NCI-H460 (cell line): ENCODE data around the gene GCLM. TPM values are rescaled to one million over a fixed set of nuclear protein-coding genes. Genes with fewer than 3 reads are reported as not detected.
"Not testable (repeated sequence)": the region's sequence is repeated elsewhere in the genome, so short reads cannot be mapped to it uniquely, and the experiment has no call there.

Experiments used
- DNase-seq: peaks from one replicate; pipeline ENCODE4 v3.0.0-alpha.2; 2016; ENCODE audit warnings: low read depth; ENCODE audit errors: extremely low read depth
- total RNA-seq: library from RNA; depleted of rRNA; stranded (reverse); fragments of >200 nt; shearing (Covaris generic); gene quantifications from 2 replicates; pipeline ENCODE4 v1.2.3, GENCODE V29; 2014

GCLM gene
- total RNA-seq, 1 experiment from 2014 or later: 95.4 TPM

DNA sequence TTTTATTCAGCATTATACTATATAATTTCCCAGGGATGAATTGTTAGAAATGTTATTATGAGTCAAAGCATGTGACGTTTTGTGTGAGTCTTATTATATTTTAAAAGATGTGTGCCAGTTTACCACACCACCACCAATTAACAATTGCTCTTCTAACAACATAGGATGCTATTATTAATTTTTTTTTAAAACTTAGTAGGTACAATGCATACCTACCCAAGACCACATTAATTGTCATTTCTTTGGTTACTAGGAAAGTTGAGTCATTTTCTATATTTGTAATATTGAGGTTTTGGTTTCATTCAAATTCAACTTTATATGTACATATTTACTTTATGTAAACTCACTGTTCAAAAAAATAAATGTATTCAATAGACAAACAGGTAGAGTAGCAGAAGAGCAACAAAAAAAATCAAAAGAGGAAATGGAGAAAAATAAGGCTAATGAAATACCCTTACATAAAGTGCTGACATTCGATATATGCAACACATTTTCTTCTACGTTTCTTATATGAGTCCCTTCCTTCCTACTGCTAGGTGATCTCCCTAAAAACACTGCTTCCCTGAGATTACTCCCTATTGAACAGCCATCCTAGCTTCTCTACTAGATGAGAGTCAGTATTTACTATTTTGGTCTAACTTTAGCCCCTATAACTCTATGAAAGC lies 9.6 kb downstream of the GCLM start:
- no peak for DNase-seq

GRCh38 chr1:93888900-93889299 lies 20.3 kb downstream of the GCLM start:
- no peak for DNase-seq

- no peak for DNase-seq
Measured at GRCh38 chr1:93882269-93882668, 27.0 kb downstream of the GCLM start.

DNA sequence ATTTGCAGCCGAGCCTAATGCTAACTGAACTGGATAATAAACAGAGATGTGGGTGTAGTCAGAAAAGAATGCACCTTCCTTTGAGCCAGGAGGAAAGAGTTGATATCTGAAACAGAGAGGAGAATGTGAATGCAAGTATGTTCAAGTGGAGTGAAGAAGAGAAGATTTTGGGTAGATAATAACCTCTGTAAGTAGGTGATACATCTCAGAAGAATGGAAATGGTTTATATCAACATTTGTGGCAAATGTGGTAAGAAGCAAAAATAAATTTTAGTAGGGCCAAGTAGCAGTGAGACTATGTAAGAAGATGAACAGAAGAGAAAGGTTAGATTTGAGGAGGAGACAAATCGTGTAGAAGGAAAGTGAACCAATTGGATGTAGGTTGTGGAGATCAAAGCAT lies 28.5 kb downstream of the GCLM start:
- no peak for DNase-seq

DNA sequence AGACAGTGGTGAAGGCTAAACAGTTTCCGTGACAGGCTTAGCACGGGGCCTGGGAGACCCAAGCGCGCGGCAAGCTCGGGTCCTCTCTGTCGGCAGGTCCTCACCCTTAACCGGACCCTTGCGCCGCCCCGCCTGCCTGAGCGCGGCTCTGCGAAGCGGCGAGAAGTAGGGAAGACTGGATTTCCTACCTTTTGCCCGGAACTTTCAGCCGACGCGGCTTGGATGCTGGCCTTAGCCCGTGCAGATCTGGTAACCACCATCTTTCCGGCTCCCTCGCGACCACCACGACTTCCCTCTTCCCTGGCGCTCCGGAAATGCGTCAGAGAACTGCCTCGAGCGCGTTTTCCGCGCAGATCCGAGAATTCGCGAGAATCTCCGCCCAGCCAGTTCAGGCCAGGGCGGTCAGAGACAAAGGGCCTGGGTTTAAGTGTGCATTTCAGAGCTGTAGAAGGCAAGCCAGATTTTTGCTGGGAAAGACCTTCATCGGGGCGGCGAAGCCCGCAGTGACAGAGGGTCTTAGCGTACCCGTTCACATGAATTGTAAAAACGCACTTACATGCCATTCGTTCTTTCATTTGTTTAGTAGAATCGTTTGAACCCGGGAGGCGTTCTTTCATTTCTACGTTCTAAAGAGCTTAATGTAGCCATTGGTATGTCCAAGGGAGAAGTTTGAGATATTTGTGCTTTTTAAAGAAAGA lies 30.2 kb downstream of the GCLM start, which contains the start of gene DNTTIP2:
Gene DNTTIP2, minus strand, starts transcription at position 318 of the 698 bp plus-strand sequence. Its CDS starts 58 bp downstream, at position 260.
- DNase-seq: peak; percentile 84

- DNase-seq: peak; percentile 41
Measured at GRCh38 chr1:93878501-93878888, 30.7 kb downstream of the GCLM start.

- DNase-seq: no peak
Measured at GRCh38 chr1:93877529-93877928, 31.7 kb downstream of the GCLM start.

GRCh38 chr1:93876244-93876643 lies 33.0 kb downstream of the GCLM start:
- DNase-seq: no peak

GRCh38 chr1:93874025-93874651 lies 35.1 kb downstream of the GCLM start:
- DNase-seq: peak; percentile 33

DNA sequence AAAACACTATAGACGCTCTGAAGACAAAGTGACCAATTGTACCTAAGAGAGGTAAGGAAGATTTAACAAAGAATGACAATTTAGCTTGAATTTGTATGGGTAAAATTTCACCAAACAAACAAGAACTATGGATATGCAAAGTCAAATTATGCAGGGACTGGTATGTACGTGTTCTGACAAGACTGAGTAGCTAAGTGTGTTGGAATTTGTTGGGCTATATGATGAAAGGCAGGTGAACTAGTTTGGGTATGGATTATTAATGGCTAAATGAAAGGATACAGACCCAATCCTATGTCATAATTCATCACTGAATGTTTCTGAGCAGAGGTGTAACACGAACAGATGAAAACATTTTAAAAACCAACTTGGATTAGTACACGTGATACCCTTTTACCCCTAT lies 37.9 kb downstream of the GCLM start:
- DNase-seq: no peak

DNA sequence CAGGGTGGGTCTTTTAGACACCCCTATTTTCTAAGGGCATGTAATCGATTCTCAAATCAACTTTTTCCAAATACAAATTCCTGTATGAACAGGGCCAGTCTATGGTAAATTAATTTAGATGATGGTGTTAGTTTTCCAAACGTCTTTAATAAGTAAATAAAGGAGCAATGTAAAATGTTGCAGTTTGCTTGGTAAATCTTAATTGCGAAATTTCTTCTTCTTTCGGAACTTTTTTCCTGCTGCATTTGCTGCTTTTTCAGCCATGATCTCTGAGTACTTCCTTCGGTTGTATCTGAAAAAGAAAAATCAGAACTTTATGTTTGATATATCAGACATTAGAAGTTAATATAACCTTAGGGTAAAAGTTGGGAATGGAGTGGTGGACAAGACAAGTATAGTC lies 39.6 kb downstream of the GCLM start:
- DNase-seq: no peak

DNA sequence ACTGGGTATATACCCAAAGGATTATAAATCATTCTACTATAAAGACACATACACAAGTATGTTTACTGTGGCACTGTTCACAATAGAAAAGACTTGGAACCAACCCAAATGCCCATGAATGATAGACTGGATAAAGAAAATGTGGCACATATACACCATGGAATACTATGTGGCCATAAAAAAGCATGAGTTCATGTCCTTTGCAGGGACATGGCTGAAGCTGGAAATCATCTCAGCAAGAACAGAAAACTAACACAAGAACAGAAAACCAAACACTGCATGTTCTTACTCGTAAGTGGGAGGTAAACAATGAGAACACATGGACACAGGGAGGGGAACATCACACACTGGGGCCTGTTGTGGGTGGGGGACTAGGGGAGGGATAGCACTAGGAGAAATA lies 40.7 kb downstream of the GCLM start:
- not testable (repeated sequence) for DNase-seq

DNA sequence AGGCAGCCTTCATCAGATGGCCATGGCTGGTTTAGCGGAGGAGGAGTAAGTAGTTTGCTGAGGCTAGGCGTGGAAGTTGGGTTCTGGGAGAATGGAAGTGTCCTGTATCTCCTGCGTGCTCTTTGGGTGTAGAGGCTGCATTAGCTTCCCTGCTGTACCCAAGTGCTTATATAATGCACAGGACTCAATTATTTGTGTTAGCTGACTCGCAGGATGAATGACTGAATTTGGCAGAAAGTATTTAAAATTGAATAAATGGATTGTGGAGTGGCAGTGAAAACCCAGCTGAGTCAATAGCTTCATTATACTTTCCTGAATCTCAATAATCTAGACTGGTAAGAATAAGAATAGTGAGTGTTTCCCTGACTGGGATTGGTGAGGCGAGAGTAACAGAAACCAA lies 44.0 kb downstream of the GCLM start:
- no peak for DNase-seq

DNA sequence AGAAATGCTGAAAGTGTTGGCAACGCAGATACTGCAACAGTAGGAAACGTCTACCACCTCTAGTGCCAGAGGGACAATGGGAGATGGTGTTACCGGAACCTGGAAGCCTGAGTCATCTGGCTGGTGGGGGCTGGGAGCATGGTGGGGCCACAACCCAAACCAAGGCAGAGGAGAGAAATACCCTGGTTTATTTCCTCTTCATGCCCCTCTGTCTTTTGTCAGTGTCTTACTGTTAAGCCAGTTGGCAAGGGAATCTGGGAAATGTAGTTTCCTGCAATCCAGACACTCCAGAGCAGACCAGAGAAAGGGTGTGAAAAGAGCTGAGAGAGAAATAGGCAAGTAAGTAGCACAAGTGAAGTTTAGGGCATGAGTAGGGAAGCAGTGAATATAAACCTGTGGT lies 45.1 kb downstream of the GCLM start:
- no peak for DNase-seq

GRCh38 chr1:93857653-93858052 lies 51.6 kb downstream of the GCLM start:
- not testable (repeated sequence) for DNase-seq

GRCh38 chr1:93855983-93856382 lies 53.2 kb downstream of the GCLM start:
- DNase-seq: not testable (repeated sequence)

DNA sequence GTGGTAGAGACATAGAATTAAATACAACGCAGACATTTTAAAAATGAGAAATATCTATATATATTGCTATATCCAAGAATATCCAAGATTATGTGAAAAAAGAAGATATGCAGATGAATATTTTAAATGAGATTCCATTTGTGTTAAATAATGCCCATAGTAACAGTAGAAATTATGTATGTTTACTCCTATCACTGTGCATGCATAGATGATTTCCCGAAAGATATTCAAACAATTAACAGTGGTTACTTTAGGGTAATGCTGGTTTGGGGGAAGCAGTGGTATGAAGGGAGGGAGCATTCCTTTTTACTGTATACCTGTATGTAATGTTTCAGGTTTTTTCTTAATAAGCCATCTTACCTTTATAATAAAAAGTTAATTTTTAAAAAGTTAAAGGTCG lies 55.3 kb downstream of the GCLM start:
- DNase-seq: no peak

GRCh38 chr1:93851878-93852277 lies 57.4 kb downstream of the GCLM start:
- DNase-seq: no peak

DNA sequence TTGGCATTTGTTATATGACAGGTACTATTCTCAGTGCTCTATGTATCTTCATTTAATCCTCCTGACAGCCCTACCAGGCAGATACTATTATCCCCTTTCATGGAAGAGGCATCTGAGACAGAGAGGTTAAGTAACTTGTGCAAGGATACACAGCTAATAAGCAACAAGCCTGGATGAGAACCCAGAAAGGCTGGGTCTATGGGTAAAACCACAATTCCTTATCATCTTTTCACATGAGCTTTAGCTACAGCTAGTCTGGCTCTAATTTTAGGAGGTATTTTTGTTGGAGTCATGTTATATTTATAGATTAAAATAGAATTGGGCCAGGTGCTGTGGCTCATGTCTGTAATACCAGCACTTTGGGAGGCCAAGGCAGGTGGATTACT lies 57.9 kb downstream of the GCLM start:
- no peak for DNase-seq

DNA sequence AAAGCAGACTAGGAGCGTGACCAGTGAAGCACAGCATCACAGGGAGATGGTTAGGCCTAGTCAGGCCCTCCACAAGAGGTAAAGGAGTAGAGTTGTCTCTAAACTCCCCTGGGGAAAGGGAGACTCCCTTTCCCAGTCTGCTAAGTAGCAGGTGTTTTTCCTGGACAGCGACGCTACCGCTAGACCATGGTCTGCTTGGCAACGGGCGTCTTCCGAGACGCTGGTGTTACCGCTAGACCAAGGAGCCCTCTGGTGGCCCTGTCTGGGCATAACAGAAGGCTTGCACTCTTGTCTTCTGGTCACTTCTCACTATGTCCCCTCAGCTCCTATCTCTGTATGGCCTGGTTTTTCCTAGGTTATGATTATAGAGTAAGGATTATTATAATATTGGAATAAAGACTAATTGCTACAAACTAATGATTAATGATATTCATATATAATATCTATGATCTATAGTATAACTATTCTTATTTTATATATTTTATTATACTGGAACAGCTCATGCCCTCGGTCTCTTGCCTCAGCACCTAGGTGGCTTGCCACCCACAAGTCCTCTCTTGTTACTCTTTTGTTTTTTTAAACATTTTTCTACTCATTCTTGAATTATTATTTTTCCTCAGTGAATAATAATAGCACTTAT lies 58.4 kb downstream of the GCLM start:
- peak; percentile 40 for DNase-seq

GRCh38 chr1:93848350-93848883 lies 60.8 kb downstream of the GCLM start:
- DNase-seq: no peak
